B cell (primary cell): ENCODE measurements around the gene NXPH2. TPM values are rescaled to one million over a fixed set of nuclear protein-coding genes. Genes with fewer than 3 reads are reported as not detected.
A peak's percentile ranks its signal among the peaks of the same experiment; 100 is the strongest.

Experiments used
- ATAC-seq: fragments of 200-7000 bp; cut with Tn5 transposase; one replicate; pipeline ENCODE4 v1.10.0; 2021; ENCODE audit warnings: low read depth, mild to moderate bottlenecking, moderate number of reproducible peaks, moderate library complexity
- CTCF ChIA-PET: fragments of 350-600 bp; sonication (Branson Sonifier 250); formaldehyde crosslinking; loops from one replicate; lab custom pipeline; 2021; ENCODE audit warnings: antibody characterized with exemption, inconsistent platforms; lab: Charles Lee
- POLR2A ChIA-PET: fragments of 350-600 bp; sonication (Branson Sonifier 250); formaldehyde crosslinking; loops from one replicate; lab custom pipeline; 2021; ENCODE audit warnings: antibody characterized with exemption; lab: Charles Lee
- DNase-seq: peaks from one replicate; pipeline ENCODE4 v3.0.0; 2013
- H2AFZ ChIP-seq: 2 replicates; pipeline ENCODE4 v1.6.1; 2012; ENCODE audit warnings: mild to moderate bottlenecking, low read depth, low read length; ENCODE audit not compliant: insufficient read depth, poor library complexity, severe bottlenecking
- H3K27ac ChIP-seq, 2 donors: 1 replicate in 1 of 2; 2 replicates in 1 of 2; pipeline ENCODE4 v1.5.1; 2012 to 2013; ENCODE audit warnings: low read length in 2 of 2, mild to moderate bottlenecking in 2 of 2, moderate library complexity in 1 of 2
- H3K27me3 ChIP-seq, 4 experiments: fragments of 200-600 bp in 1 of 4; sonication (generic) in 1 of 4; replicated peaks in 1 of 4; 1 replicate in 2 of 4; 2 replicates in 2 of 4; pipeline versions ENCODE4 v1.6.1 to v1.7.0; 2013 to 2016; ENCODE audit warnings: low read length in 3 of 4, mild to moderate bottlenecking in 2 of 4, mixed read lengths in 1 of 4, moderate library complexity in 1 of 4; ENCODE audit not compliant: insufficient read depth in 4 of 4, control insufficient read depth in 3 of 4; ENCODE audit errors: control extremely low read depth in 1 of 4
- H3K36me3 ChIP-seq, 2 experiments: replicated peaks in 1 of 2; 1 replicate in 1 of 2; 2 replicates in 1 of 2; pipeline versions ENCODE4 v1.6.1 to v1.7.1; 2013; ENCODE audit warnings: low read length in 1 of 2; ENCODE audit not compliant: insufficient read depth in 2 of 2, control insufficient read depth in 1 of 2; ENCODE audit errors: control extremely low read depth in 1 of 2, extremely low read depth in 1 of 2
- H3K4me1 ChIP-seq, 2 donors: fragments of 200-600 bp in 1 of 2; sonication (generic) in 1 of 2; 1 replicate in 1 of 2; 2 replicates in 1 of 2; pipeline versions ENCODE4 v1.5.1 to v1.6.1; 2013 to 2017; ENCODE audit warnings: low read length in 2 of 2; ENCODE audit not compliant: control insufficient read depth in 2 of 2, insufficient read depth in 2 of 2
- H3K4me2 ChIP-seq: replicated peaks from 2 replicates; pipeline ENCODE3; 2012; ENCODE audit warnings: mild to moderate bottlenecking, low read depth, low read length; ENCODE audit not compliant: poor library complexity, severe bottlenecking
- H3K4me3 ChIP-seq, 5 experiments: fragments of 200-600 bp in 1 of 5; sonication (generic) in 1 of 5; 1 replicate in 3 of 5; 2 replicates in 2 of 5; pipeline versions ENCODE4 v1.5.1 to v1.7.0; 2011 to 2016; ENCODE audit warnings: low read length in 4 of 5, mild to moderate bottlenecking in 4 of 5, low read depth in 2 of 5, control low read depth in 1 of 5, moderate library complexity in 1 of 5; ENCODE audit not compliant: insufficient read depth in 1 of 5; ENCODE audit errors: control extremely low read depth in 1 of 5, extremely low read depth in 1 of 5
- H3K79me2 ChIP-seq: fragments of 200-600 bp; sonication (generic); one replicate; pipeline ENCODE4 v1.6.0; 2016; ENCODE audit warnings: low read length; ENCODE audit not compliant: control insufficient read depth, insufficient read depth
- H3K9ac ChIP-seq: fragments of 200-600 bp; sonication (generic); 2 replicates; pipeline ENCODE4 v1.6.1; 2017; ENCODE audit warnings: mild to moderate bottlenecking, low read length, moderate library complexity
- H3K9me3 ChIP-seq, 3 donors: one replicate each; pipeline versions ENCODE4 v1.6.1 to v1.7.1; 2013; ENCODE audit warnings: low read length in 2 of 3; ENCODE audit not compliant: control insufficient read depth in 2 of 3, insufficient read depth in 1 of 3; ENCODE audit errors: control extremely low read depth in 1 of 3
- H4K20me1 ChIP-seq: 2 replicates; pipeline ENCODE4 v1.6.0; 2012; ENCODE audit warnings: mild to moderate bottlenecking, low read length; ENCODE audit not compliant: insufficient read depth, control insufficient read depth, poor library complexity, severe bottlenecking
- H3K27ac Mint-ChIP-seq: one replicate; pipeline ENCODE4 v1.8.0; 2021; ENCODE audit warnings: mixed read lengths
- H3K27me3 Mint-ChIP-seq: one replicate; pipeline ENCODE4 v1.8.0; 2021; ENCODE audit warnings: mixed read lengths
- H3K4me1 Mint-ChIP-seq: one replicate; pipeline ENCODE4 v1.8.0; 2021; ENCODE audit warnings: mixed read lengths
- H3K4me3 Mint-ChIP-seq: one replicate; pipeline ENCODE4 v1.8.0; 2021; ENCODE audit warnings: mixed read lengths
- H3K9me3 Mint-ChIP-seq: one replicate; pipeline ENCODE4 v1.8.0; 2022; ENCODE audit warnings: mixed read lengths; ENCODE audit not compliant: insufficient read depth
- CTCF ChIP-seq: fragments of 200-600 bp; IDR thresholded peaks from one replicate; pipeline ENCODE4 v1.8.0; 2022; ENCODE audit warnings: antibody characterized with exemption, mild to moderate bottlenecking
- EZH2 ChIP-seq: IDR thresholded peaks from 2 replicates; pipeline ENCODE4 v1.6.1; 2012; ENCODE audit warnings: borderline replicate concordance, low read depth, mild to moderate bottlenecking, moderate library complexity, low read length; ENCODE audit not compliant: insufficient read depth, poor library complexity, severe bottlenecking
- WGBS: methylation state at CpG from one replicate; pipeline ENCODE4 v1.1.5; 2013; ENCODE audit warnings: missing lambda C conversion rate; ENCODE audit not compliant: insufficient coverage; 5-methylcytosine and 5-hydroxymethylcytosine counted together
- intact Hi-C: fragments of 100-400 bp; cut with micrococcal nuclease; formaldehyde crosslinking; loops from one replicate; pipeline ENCODE4 v1.10.0; 2022
- polyA plus RNA-seq: library from polyadenylated mRNA; depleted of rRNA; stranded (reverse); fragments of >200 nt; gene quantifications from 2 replicates; pipeline ENCODE4 v1.2.3, GENCODE V29; 2012
- total RNA-seq, 2 donors: library from RNA; stranded (reverse); fragments of 120-200 nt in 1 of 2; gene quantifications; 1 replicate in 1 of 2; 2 replicates in 1 of 2; pipeline versions ENCODE4 v1.2.3 to v1.2.4, GENCODE V29; 2013 to 2022

Gene NXPH2
- total and polyA plus RNA-seq, 2 donors (not counting 1 experiment from before 2014, with no cell fraction given) = not detected

GRCh38 chr2:138794724-138795123 is 14.5 kb upstream of the NXPH2 start:
- ChIA-PET POLR2A (no interaction called here), CTCF (interaction anchor here (1.5 kb wide), 1 partner anchor 8 kb away, joined by 4 read pairs; no protein-coding TSS in a partner anchor)
- Mint-ChIP-seq H3K27me3 (peaks cover 25% of the 10 kb centered on the region), H3K4me1 (no peaks in the 10 kb centered on the region), H3K4me3 (no peak overlapping the region), H3K9me3 (no peaks in the 10 kb centered on the region), H3K27ac (no peak overlapping the region)
- 89% methylated on average over 2 of the region's 2 CpGs for WGBS
- Histone ChIP-seq H3K9me3 (no peaks in the 10 kb centered on the region), H3K27ac (no peak overlapping the region), H3K4me1 (no peaks in the 10 kb centered on the region), H3K79me2 (no peaks in the 10 kb centered on the region), H2AFZ (no peak overlapping the region), H3K27me3 (peaks cover 0 to 3% (median 0%) of the 10 kb centered on the region in 4 experiments), H3K36me3 (no peaks in the 10 kb centered on the region), H4K20me1 (no peaks in the 10 kb centered on the region), H3K4me3 (no peak overlapping the region), H3K4me2 (no peak overlapping the region), H3K9ac (no peak overlapping the region)
- TF ChIP-seq EZH2 (no peak), CTCF (no peak)
- DNase-seq (no peak), ATAC-seq (no peak)
- intact Hi-C loops = no loop called here

- ChIA-PET POLR2A (no interaction called here), CTCF (interaction anchor here (0.5 to 3.2 kb wide), 32 partner anchors 8 to 960 kb away, joined by 3 to 43 read pairs (median 4); no protein-coding TSS in a partner anchor)
- DNase-seq (peak; percentile 39), ATAC-seq (no peak)
- H3K9me3 ChIP-seq = no peaks in the 10 kb centered on the region
- no peak overlapping the region for H3K4me3 Mint-ChIP-seq
- H2AFZ ChIP-seq = no peak overlapping the region
- no peaks in the 10 kb centered on the region for H3K27me3 ChIP-seq
- TF ChIP-seq EZH2 (no peak), CTCF (peak; percentile 82)
- H3K4me2 ChIP-seq = no peak overlapping the region
- WGBS = no CpG with 5 or more reads among the region's 2 CpGs
- no peak overlapping the region for H3K9ac ChIP-seq
- no peak overlapping the region for H3K27ac Mint-ChIP-seq
- no peaks in the 10 kb centered on the region for H3K79me2 ChIP-seq
- H3K27ac ChIP-seq = no peak overlapping the region
- no peaks in the 10 kb centered on the region for H3K4me1 ChIP-seq
- intact Hi-C loops = loop anchor here (1.0 to 5.0 kb wide), 4 partner anchors 40 to 877 kb away; no protein-coding TSS in a partner anchor
- no peaks in the 10 kb centered on the region for H3K9me3 Mint-ChIP-seq
- no peak overlapping the region for H3K4me3 ChIP-seq
- no peaks in the 10 kb centered on the region for H4K20me1 ChIP-seq
- H3K27me3 Mint-ChIP-seq = peaks cover 37% of the 10 kb centered on the region
- H3K4me1 Mint-ChIP-seq = no peaks in the 10 kb centered on the region
- no peaks in the 10 kb centered on the region for H3K36me3 ChIP-seq
Observed at GRCh38 chr2:138787053-138787666, 7.0 kb upstream of the NXPH2 start.
